ENCODE results near the gene GRID1. TPM values are rescaled to one million over a fixed set of nuclear protein-coding genes. Genes with fewer than 3 reads are reported as not detected.
"Not testable (repeated sequence)": the region's sequence is repeated elsewhere in the genome, so short reads cannot be mapped to it uniquely, and the experiment has no call there.

GRID1 gene
- total RNA-seq, 1 donor from 2014 or later, result 1.1 TPM

DNA sequence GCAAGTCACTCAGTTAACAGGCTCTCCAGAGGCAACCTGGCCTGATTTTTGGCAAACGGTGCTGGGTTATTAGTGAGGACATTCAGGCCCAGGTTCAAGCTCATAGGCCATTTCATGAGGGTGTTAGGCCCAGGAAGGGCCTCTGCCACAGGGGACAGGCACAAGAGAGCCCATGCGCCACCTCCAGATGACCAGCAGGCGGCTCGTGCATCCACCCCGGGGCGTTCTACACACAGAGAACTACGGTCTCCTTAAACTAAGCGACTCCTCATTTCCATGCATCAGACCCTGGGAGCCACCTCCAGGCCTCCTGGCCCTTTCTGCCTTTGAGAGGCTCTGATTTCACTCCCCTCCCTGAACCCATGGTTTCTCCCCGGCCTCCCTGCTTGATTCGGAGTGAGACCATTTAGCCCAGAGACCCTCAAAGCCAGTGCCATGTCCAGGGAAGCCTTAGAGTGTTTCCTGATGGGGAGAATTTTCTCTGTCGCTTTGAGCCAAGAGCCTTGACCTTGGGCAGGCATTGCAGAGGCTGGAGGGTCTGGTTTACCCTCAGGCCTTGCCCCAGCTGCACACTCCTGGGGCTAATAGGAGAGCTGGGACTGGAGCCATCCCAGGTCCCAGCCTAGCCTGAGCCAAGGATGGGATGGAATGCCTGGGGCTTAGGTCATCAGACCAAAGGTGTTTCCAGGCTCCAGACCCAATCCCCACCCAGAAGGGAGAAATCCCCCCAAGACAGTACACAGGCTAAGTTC lies 188.0 kb downstream of the GRID1 start:
- no peak overlapping the region for H3K4me3 Mint-ChIP-seq
- TF ChIP-seq, protein P1, sequence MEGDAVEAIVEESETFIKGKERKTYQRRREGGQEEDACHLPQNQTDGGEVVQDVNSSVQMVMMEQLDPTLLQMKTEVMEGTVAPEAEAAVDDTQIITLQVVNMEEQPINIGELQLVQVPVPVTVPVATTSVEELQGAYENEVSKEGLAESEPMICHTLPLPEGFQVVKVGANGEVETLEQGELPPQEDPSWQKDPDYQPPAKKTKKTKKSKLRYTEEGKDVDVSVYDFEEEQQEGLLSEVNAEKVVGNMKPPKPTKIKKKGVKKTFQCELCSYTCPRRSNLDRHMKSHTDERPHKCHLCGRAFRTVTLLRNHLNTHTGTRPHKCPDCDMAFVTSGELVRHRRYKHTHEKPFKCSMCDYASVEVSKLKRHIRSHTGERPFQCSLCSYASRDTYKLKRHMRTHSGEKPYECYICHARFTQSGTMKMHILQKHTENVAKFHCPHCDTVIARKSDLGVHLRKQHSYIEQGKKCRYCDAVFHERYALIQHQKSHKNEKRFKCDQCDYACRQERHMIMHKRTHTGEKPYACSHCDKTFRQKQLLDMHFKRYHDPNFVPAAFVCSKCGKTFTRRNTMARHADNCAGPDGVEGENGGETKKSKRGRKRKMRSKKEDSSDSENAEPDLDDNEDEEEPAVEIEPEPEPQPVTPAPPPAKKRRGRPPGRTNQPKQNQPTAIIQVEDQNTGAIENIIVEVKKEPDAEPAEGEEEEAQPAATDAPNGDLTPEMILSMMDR (conservative IDR thresholded peaks at IDR 0.05), result peak; percentile 59
- no peaks in the 10 kb centered on the region for H3K27me3 Mint-ChIP-seq (ENCODE audit: low read depth)
- H3K9me3 Mint-ChIP-seq, result no peaks in the 10 kb centered on the region
- peak; percentile 43 for DNase-seq (ENCODE audit: low read depth, low spot score)
- H3K27ac Mint-ChIP-seq (ENCODE audit: unreplicated experiment), result no peak overlapping the region
- H3K36me3 Mint-ChIP-seq (ENCODE audit: low read depth), result no peaks in the 10 kb centered on the region
- H3K4me1 Mint-ChIP-seq, result no peaks in the 10 kb centered on the region

DNA sequence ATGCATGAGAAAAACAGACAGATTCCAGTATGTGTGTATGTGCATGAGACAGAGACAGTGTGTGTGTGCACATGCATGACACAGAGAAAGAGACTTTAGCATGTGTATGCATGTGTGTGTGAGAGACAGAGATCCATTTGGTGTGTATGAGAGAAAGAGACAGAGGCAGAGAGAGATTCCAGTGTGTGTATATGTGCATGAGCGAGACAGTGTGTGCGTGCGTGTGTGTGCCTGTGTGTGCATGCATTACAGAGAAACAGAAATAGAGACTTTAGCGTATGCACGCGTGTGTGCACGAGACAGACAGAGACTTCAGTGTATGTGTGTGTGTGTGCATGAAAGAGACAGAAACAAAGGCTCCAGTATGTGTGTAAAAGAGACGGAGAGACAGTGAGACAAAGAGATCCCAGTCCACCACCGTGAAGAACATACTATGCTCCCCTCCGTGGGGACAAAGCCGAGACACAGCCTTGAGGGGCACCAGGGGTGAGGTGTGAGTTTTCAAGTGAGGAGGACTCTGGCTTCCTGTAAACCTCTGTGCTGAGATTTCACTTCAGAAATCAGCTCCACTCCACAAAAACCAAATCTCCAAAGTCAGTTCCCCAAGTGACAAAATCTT lies 188.9 kb downstream of the GRID1 start:
- H3K4me3 Mint-ChIP-seq, result no peak overlapping the region

DNA sequence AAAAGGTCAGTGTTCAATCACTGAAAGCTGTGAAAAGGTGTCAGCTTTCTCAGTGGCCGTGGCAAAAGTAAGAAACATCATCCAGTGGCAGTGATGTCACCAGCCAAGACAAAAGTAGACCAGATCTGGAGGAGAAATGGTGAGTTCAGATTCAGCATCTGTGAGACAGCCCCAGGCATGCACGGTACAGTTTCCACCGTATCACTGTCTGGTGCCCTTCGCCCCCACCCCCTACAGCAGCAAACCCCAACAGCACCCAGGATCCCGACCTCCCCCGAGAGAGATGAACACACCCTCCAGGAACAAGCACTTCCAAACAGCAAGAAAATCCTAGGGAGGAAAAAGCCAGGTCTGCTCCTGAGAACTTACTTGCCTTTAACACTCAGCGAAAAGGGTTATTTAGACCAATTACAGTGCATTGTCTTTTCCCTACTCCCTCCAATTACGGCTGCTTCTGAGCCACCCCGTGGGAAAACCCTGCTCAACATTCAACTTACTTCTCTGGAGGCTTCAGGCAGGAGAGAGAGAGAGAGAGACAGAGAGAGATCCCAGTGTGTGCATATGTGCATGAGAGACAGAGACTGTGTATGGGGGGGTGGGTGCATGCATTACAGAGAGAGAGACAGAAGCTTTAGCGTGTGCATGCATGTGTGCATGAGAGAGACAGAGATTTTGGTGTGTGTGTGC lies 189.6 kb downstream of the GRID1 start:
- TF ChIP-seq, protein P1 (conservative IDR thresholded peaks at IDR 0.05), result no peak
- DNase-seq (ENCODE audit: low read depth, low spot score), result no peak
- no peaks in the 10 kb centered on the region for H3K4me1 Mint-ChIP-seq
- no peaks in the 10 kb centered on the region for H3K36me3 Mint-ChIP-seq (ENCODE audit: low read depth)
- H3K4me3 Mint-ChIP-seq, result no peak overlapping the region
- no peak overlapping the region for H3K27ac Mint-ChIP-seq (ENCODE audit: unreplicated experiment)
- H3K27me3 Mint-ChIP-seq (ENCODE audit: low read depth), result no peaks in the 10 kb centered on the region
- H3K9me3 Mint-ChIP-seq, result no peaks in the 10 kb centered on the region

More for the DNA sequence above, 188.9 kb downstream of the GRID1 start:
- Mint-ChIP-seq H3K27ac (ENCODE audit: unreplicated experiment) (no peak overlapping the region), H3K36me3 (ENCODE audit: low read depth) (no peaks in the 10 kb centered on the region), H3K9me3 (no peaks in the 10 kb centered on the region), H3K4me1 (no peaks in the 10 kb centered on the region), H3K27me3 (ENCODE audit: low read depth) (no peaks in the 10 kb centered on the region)
- DNase-seq (ENCODE audit: low read depth, low spot score), result no peak
- TF ChIP-seq, protein P1 (conservative IDR thresholded peaks at IDR 0.05), result no peak

DNA sequence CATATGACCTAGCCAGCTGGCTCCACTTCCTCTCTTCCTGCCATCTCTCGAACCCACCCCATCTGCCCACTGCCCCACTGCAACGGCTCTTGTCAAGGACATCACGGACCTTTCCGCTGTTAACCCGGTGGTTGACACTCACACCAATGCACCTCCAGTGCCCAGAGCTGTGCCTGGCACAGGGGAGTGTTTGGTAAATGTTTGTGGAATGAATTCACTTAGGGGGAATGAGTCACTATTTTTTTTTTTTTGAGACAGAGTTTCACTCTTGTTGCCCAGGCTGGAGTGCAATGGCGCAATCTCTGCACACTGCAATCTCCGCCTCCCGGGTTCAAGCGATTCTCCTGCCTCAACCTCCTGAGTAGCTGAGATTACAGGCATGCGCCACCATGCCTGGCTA lies 191.1 kb downstream of the GRID1 start:
- not testable (repeated sequence) for H3K36me3 Mint-ChIP-seq (ENCODE audit: low read depth); H3K9me3 Mint-ChIP-seq; H3K4me1 Mint-ChIP-seq; H3K27me3 Mint-ChIP-seq (ENCODE audit: low read depth); H3K4me3 Mint-ChIP-seq; H3K27ac Mint-ChIP-seq (ENCODE audit: unreplicated experiment); DNase-seq (ENCODE audit: low read depth, low spot score)

DNA sequence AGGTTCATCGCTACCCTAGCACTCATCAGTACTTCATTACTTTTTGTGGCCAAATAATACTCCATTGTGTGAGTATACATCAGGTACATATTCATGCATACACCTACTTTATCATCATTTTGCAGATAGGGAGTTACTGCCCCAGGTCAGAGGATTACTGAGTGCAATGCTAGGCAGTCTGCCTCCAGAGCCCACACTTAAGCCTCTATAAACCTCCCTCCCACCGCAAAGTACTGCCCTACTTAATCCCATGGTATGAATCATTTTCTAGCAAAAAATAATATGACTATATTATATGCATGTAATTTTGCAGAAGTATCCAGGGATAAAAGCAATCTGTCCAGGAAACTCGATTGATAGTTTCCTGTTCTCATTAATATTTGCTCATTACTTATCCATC lies 194.3 kb downstream of the GRID1 start:
- H3K4me3 Mint-ChIP-seq, result no peak overlapping the region
- H3K27ac Mint-ChIP-seq (ENCODE audit: unreplicated experiment), result no peak overlapping the region
- H3K9me3 Mint-ChIP-seq, result no peaks in the 10 kb centered on the region
- TF ChIP-seq, protein P1 (conservative IDR thresholded peaks at IDR 0.05), result no peak
- H3K4me1 Mint-ChIP-seq, result no peaks in the 10 kb centered on the region
- no peaks in the 10 kb centered on the region for H3K36me3 Mint-ChIP-seq (ENCODE audit: low read depth)
- DNase-seq (ENCODE audit: low read depth, low spot score), result no peak
- no peaks in the 10 kb centered on the region for H3K27me3 Mint-ChIP-seq (ENCODE audit: low read depth)

Measured in neural crest cell (in vitro differentiated cells).